Keratinocyte (primary cell): ENCODE data around the gene CCT8. TPM values are rescaled to one million over a fixed set of nuclear protein-coding genes. Genes with fewer than 3 reads are reported as not detected.

Source experiments
- DNase-seq: peaks from one replicate; pipeline ENCODE4 v3.0.0-alpha.2; 2011; ENCODE audit warnings: low read depth, missing footprints, low spot score
- FAIRE-seq: peaks from 2 replicates; lab custom pipeline; 2011; peaks lifted over from hg19 to GRCh38; lab: Jason Lieb, UNC
- H2AFZ ChIP-seq: 2 replicates; pipeline ENCODE4 v1.6.0; 2012; ENCODE audit warnings: low read length, control low read depth, inconsistent platforms; ENCODE audit not compliant: control insufficient read depth
- H3K27ac ChIP-seq: 2 replicates; pipeline ENCODE4 v1.5.1; 2011; ENCODE audit warnings: low read length; ENCODE audit not compliant: control insufficient read depth, insufficient read depth
- H3K27me3 ChIP-seq: 3 replicates; pipeline ENCODE4 v1.6.0; 2011; ENCODE audit warnings: low read length; ENCODE audit not compliant: control insufficient read depth, insufficient read depth; ENCODE audit errors: extremely low read depth
- H3K36me3 ChIP-seq, 2 experiments: 2 replicates in 1 of 2; 3 replicates in 1 of 2; pipeline ENCODE4 v1.5.1; 2011; ENCODE audit warnings: low read length in 2 of 2, mild to moderate bottlenecking in 1 of 2; ENCODE audit not compliant: control insufficient read depth in 2 of 2, insufficient read depth in 2 of 2; ENCODE audit errors: extremely low read depth in 1 of 2
- H3K4me1 ChIP-seq: 3 replicates; pipeline ENCODE4 v1.5.1; 2011; ENCODE audit warnings: low read length; ENCODE audit not compliant: control insufficient read depth, insufficient read depth; ENCODE audit errors: extremely low read depth
- H3K4me2 ChIP-seq: 3 replicates; pipeline ENCODE4 v1.6.0; 2011; ENCODE audit warnings: low read depth, low read length; ENCODE audit not compliant: control insufficient read depth, insufficient read depth; ENCODE audit errors: extremely low read depth
- H3K4me3 ChIP-seq, 3 experiments: fragments of 200-600 bp in 1 of 3; sonication (generic) in 1 of 3; 2 replicates in 2 of 3; 3 replicates in 1 of 3; pipeline ENCODE4 v1.5.1; 2011 to 2016; ENCODE audit warnings: low read length in 3 of 3, mild to moderate bottlenecking in 3 of 3, control low read depth in 2 of 3, inconsistent platforms in 1 of 3, low read depth in 1 of 3, mixed read lengths in 1 of 3, mixed run types in 1 of 3, moderate library complexity in 1 of 3; ENCODE audit not compliant: control insufficient read depth in 2 of 3, insufficient read depth in 2 of 3; ENCODE audit errors: extremely low read depth in 1 of 3
- H3K79me2 ChIP-seq: 2 replicates; pipeline ENCODE4 v1.6.0; 2012; ENCODE audit warnings: low read length; ENCODE audit not compliant: control insufficient read depth, insufficient read depth
- H3K9ac ChIP-seq: 3 replicates; pipeline ENCODE4 v1.6.0; 2011; ENCODE audit warnings: low read length; ENCODE audit not compliant: control insufficient read depth, insufficient read depth; ENCODE audit errors: extremely low read depth
- H3K9me1 ChIP-seq: 3 replicates; pipeline ENCODE4 v1.6.0; 2011; ENCODE audit warnings: low read length; ENCODE audit not compliant: control insufficient read depth, insufficient read depth; ENCODE audit errors: extremely low read depth
- H3K9me3 ChIP-seq: 2 replicates; pipeline ENCODE4 v1.5.1; 2012; ENCODE audit warnings: low read depth, low read length; ENCODE audit not compliant: control insufficient read depth
- H4K20me1 ChIP-seq: 3 replicates; pipeline ENCODE4 v1.6.0; 2011; ENCODE audit warnings: low read length; ENCODE audit not compliant: control insufficient read depth, insufficient read depth; ENCODE audit errors: extremely low read depth
- EZH2 ChIP-seq: IDR thresholded peaks from one replicate; pipeline ENCODE4 v1.6.1; 2012; ENCODE audit warnings: inconsistent platforms, mild to moderate bottlenecking, low read length, moderate library complexity
- dilution Hi-C: fragments of 300-500 bp; cut with MboI; formaldehyde crosslinking; loops from one replicate; pipeline ENCODE4 v1.7.0; 2020; ENCODE audit warnings: low sequenced_read_pairs; ENCODE audit not compliant: extremely low pct_ligation_motif_present
- polyA plus RNA-seq, 5 experiments: library from polyadenylated mRNA; depleted of rRNA in 3 of 5; stranded (reverse) in 3 of 5; stranded (forward) in 1 of 5; unstranded in 1 of 5; fragments of >200 nt; gene quantifications; 1 replicate in 1 of 5; 2 replicates in 3 of 5; 3 replicates in 1 of 5; pipeline versions ENCODE4 v1.2.1 to v1.2.3, GENCODE V29; 2011 to 2012; ENCODE audit warnings: missing spikeins in 2 of 5, low read depth in 1 of 5, low replicate concordance in 1 of 5
- TF ChIP-seq, protein P1 (sequence below), 3 experiments: IDR thresholded peaks in 1 of 3; conservative IDR thresholded peaks in 1 of 3; optimal IDR thresholded peaks in 1 of 3; 2 replicates in 2 of 3; 3 replicates in 1 of 3; pipeline versions ENCODE3 to v1.5.1; 2011; ENCODE audit warnings: low read length in 3 of 3, mild to moderate bottlenecking in 3 of 3, moderate library complexity in 2 of 3, control low read depth in 1 of 3, inconsistent platforms in 1 of 3; ENCODE audit not compliant: insufficient read depth in 2 of 3; ENCODE audit errors: extremely low read depth in 1 of 3

Gene CCT8
- polyA plus RNA-seq, 1 donor (not counting 4 experiments of a cell fraction or from before 2014, with no cell fraction given) = 281 TPM

DNA sequence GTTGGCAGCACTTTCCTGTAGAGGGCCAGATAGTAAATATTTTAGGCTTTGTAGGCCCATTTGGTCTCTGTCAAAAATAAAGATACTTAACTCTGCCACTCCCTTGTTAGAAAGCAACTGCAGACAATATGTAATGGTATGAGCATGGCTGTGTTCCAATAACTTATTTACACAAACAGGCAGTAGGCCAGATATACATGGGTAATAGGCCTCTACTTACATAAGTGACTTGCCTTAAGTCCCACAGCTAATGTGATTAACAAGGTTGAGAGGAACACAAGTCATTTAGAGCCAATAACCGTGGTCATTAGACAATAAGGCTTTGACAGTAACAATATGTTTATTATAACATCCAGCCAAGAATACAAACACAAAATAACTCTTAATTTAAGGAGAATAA is 17.4 kb downstream of the CCT8 start:
- FAIRE-seq = no peak

DNA sequence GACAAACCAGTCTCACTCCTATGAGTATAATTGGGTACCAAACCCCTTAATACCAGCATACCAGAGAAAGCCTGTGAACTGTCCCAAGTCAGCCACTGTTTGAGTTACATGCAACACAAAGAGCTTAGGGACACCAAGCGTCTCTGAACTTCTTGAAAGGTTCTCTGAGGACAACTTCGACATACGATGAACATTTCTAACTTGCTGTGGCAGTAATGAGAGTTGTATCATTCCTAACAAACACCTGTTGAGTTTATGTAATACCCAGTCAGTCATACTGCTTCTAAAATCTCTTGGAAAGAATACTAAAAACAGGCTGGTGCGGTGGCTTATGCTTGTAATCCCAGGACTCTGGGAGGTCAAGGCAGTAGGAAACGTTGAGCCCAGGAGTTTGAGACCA is 18.4 kb downstream of the CCT8 start:
- H3K9ac ChIP-seq = no peak overlapping the region
- no peak overlapping the region for H3K4me2 ChIP-seq
- H3K27me3 ChIP-seq = no peaks in the 10 kb centered on the region
- dilution Hi-C loops = no loop called here
- no peak overlapping the region for H3K27ac ChIP-seq
- DNase-seq (no peak), FAIRE-seq (no peak)
- peaks cover 16 to 28% of the 10 kb centered on the region in 2 experiments for H3K36me3 ChIP-seq
- H3K79me2 ChIP-seq = no peaks in the 10 kb centered on the region
- H3K9me1 ChIP-seq = no peaks in the 10 kb centered on the region
- TF ChIP-seq EZH2 = no peak
- TF ChIP-seq, protein P1, sequence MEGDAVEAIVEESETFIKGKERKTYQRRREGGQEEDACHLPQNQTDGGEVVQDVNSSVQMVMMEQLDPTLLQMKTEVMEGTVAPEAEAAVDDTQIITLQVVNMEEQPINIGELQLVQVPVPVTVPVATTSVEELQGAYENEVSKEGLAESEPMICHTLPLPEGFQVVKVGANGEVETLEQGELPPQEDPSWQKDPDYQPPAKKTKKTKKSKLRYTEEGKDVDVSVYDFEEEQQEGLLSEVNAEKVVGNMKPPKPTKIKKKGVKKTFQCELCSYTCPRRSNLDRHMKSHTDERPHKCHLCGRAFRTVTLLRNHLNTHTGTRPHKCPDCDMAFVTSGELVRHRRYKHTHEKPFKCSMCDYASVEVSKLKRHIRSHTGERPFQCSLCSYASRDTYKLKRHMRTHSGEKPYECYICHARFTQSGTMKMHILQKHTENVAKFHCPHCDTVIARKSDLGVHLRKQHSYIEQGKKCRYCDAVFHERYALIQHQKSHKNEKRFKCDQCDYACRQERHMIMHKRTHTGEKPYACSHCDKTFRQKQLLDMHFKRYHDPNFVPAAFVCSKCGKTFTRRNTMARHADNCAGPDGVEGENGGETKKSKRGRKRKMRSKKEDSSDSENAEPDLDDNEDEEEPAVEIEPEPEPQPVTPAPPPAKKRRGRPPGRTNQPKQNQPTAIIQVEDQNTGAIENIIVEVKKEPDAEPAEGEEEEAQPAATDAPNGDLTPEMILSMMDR (optimal IDR thresholded peaks at IDR 0.05 in 1 of 3, IDR thresholded peaks at IDR 0.05 in 1 of 3, conservative IDR thresholded peaks at IDR 0.05 in 1 of 3; ENCODE audit: extremely low read depth in 1 of 3, insufficient read depth in 2 of 3, low read length in 3 of 3) = no peak
- no peak overlapping the region for H2AFZ ChIP-seq
- no peaks in the 10 kb centered on the region for H3K9me3 ChIP-seq
- H4K20me1 ChIP-seq = peaks cover 2% of the 10 kb centered on the region
- H3K4me3 ChIP-seq = no peak overlapping the region
- no peaks in the 10 kb centered on the region for H3K4me1 ChIP-seq

More for the DNA sequence above, 17.4 kb downstream of the CCT8 start:
- H3K79me2 ChIP-seq = peaks cover 1% of the 10 kb centered on the region
- no peak overlapping the region for H3K9ac ChIP-seq
- no peaks in the 10 kb centered on the region for H3K27me3 ChIP-seq
- dilution Hi-C loops = no loop called here
- H3K9me1 ChIP-seq = no peaks in the 10 kb centered on the region
- H3K4me2 ChIP-seq = no peak overlapping the region
- no peak overlapping the region for H3K4me3 ChIP-seq
- no peak for DNase-seq
- no peaks in the 10 kb centered on the region for H3K9me3 ChIP-seq
- TF ChIP-seq, protein P1 (optimal IDR thresholded peaks at IDR 0.05 in 1 of 3, IDR thresholded peaks at IDR 0.05 in 1 of 3, conservative IDR thresholded peaks at IDR 0.05 in 1 of 3; ENCODE audit: extremely low read depth in 1 of 3, insufficient read depth in 2 of 3, low read length in 3 of 3) = no peak
- no peak for TF ChIP-seq EZH2
- no peak overlapping the region for H2AFZ ChIP-seq
- no peaks in the 10 kb centered on the region for H3K4me1 ChIP-seq
- H3K27ac ChIP-seq = no peak overlapping the region
- H4K20me1 ChIP-seq = peaks cover 2% of the 10 kb centered on the region
- peaks cover 19 to 27% of the 10 kb centered on the region in 2 experiments for H3K36me3 ChIP-seq
